ENCODE results near the gene WNT5B. TPM values are rescaled to one million over a fixed set of nuclear protein-coding genes. Genes with fewer than 3 reads are reported as not detected.

The WNT5B gene
- total and polyA plus RNA-seq, 2 donors (not counting 3 experiments of a cell fraction or from before 2014, with no cell fraction given): not detected

DNA sequence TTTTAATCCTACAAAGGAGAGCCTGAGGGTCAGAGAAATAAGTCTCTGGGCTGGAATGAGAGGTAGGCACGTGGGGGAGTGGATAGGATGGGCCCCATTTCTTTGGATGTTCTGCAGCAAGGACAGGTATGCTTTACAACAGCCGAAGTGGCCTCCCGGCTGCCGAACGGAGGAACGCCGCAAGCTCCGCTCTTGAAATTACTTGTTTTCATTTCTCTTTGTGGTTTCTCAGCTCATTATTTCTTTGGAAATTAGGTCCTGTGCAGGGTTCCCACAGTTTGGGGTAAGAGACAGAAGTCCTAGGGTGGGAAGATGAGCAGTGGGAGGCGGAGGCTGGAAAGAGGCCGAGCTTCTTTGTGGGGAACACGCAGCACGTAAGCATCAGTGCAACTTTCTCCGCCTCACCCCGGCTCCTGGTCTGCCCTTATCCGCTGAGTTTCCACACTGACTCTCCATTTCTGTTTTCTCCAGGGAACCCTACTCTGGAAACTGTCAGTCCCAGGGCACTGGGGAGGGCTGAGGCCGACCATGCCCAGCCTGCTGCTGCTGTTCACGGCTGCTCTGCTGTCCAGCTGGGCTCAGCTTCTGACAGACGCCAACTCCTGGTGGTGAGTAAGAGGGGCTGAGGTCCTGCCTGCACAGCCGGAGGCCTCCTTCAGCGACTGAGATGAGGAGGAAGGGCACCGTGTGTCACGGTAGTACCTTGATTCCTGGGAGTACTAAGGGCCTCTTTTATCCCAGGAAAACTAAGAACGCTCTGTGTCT lies 2.0 kb downstream of the WNT5B start:
- Histone ChIP-seq H3K27me3 (ENCODE audit: control insufficient read depth in 2 of 2, insufficient read depth in 2 of 2, low read length in 2 of 2) (peaks cover 48 to 57% of the 10 kb centered on the region in 2 experiments), H3K4me3 (replicated peaks in 1 of 3; ENCODE audit: insufficient read depth in 1 of 3, low read depth in 1 of 3, low read length in 3 of 3) (no peak overlapping the region), H2AFZ (ENCODE audit: low read depth, low read length) (no peak overlapping the region), H3K9ac (replicated peaks; ENCODE audit: extremely low read depth, insufficient read depth, low read length) (no peak overlapping the region), H3K79me2 (ENCODE audit: control insufficient read depth, insufficient read depth, low read length) (no peaks in the 10 kb centered on the region), H3K4me1 (ENCODE audit: control insufficient read depth, extremely low read depth, insufficient read depth, low read length) (peaks cover 5% of the 10 kb centered on the region), H3K9me3 (replicated peaks; ENCODE audit: control insufficient read depth, insufficient read depth, low read length) (no peaks in the 10 kb centered on the region), H3K27ac (ENCODE audit: insufficient read depth, low read depth, low read length) (no peak overlapping the region), H4K20me1 (replicated peaks; ENCODE audit: control insufficient read depth, extremely low read depth, insufficient read depth, low read length) (no peaks in the 10 kb centered on the region), H3K4me2 (ENCODE audit: insufficient read depth, low read length) (no peak overlapping the region), H3K9me1 (replicated peaks; ENCODE audit: control insufficient read depth, extremely low read depth, insufficient read depth, low read length) (no peaks in the 10 kb centered on the region), H3K36me3 (ENCODE audit: control insufficient read depth in 2 of 2, extremely low read depth in 1 of 2, insufficient read depth in 2 of 2, low read length in 2 of 2) (no peaks in the 10 kb centered on the region)
- CTCF ChIA-PET: interaction anchor here (0.8 to 6.2 kb wide), 6 partner anchors 18 to 513 kb away, joined by 3 to 185 read pairs (median 4); no protein-coding TSS in a partner anchor
- TF ChIP-seq, protein P1, sequence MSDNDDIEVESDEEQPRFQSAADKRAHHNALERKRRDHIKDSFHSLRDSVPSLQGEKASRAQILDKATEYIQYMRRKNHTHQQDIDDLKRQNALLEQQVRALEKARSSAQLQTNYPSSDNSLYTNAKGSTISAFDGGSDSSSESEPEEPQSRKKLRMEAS (IDR thresholded peaks at IDR 0.05; ENCODE audit: insufficient read depth, insufficient read length): no peak
- TF ChIP-seq MYC (IDR thresholded peaks at IDR 0.05; ENCODE audit: low read depth, low read length): no peak
- TF ChIP-seq JUN (IDR thresholded peaks at IDR 0.05; ENCODE audit: borderline replicate concordance, insufficient read depth, insufficient read length, low read depth): no peak
- TF ChIP-seq EZH2 (IDR thresholded peaks at IDR 0.05; ENCODE audit: borderline replicate concordance, low read depth, low read length, severe bottlenecking): no peak
- TF ChIP-seq GATA2 (IDR thresholded peaks at IDR 0.05; ENCODE audit: insufficient read depth, insufficient read length, low read depth, low read length): no peak
- TF ChIP-seq POLR2A (IDR thresholded peaks at IDR 0.05; ENCODE audit: low read depth, low read length): no peak
- TF ChIP-seq, protein P2, sequence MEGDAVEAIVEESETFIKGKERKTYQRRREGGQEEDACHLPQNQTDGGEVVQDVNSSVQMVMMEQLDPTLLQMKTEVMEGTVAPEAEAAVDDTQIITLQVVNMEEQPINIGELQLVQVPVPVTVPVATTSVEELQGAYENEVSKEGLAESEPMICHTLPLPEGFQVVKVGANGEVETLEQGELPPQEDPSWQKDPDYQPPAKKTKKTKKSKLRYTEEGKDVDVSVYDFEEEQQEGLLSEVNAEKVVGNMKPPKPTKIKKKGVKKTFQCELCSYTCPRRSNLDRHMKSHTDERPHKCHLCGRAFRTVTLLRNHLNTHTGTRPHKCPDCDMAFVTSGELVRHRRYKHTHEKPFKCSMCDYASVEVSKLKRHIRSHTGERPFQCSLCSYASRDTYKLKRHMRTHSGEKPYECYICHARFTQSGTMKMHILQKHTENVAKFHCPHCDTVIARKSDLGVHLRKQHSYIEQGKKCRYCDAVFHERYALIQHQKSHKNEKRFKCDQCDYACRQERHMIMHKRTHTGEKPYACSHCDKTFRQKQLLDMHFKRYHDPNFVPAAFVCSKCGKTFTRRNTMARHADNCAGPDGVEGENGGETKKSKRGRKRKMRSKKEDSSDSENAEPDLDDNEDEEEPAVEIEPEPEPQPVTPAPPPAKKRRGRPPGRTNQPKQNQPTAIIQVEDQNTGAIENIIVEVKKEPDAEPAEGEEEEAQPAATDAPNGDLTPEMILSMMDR (IDR thresholded peaks at IDR 0.05; ENCODE audit: extremely low read depth in 1 of 2, insufficient read depth in 1 of 2, low read depth in 1 of 2, low read length in 2 of 2): no peak
- TF ChIP-seq POLR2AphosphoS5 (IDR thresholded peaks at IDR 0.05; ENCODE audit: insufficient read depth, low read depth, low read length): no peak
- no peak for TF ChIP-seq FOS (IDR thresholded peaks at IDR 0.05; ENCODE audit: borderline replicate concordance, insufficient read depth, low read length)
- FAIRE-seq: no peak
- no peak for DNase-seq (ENCODE audit: low read depth, low spot score)
- BruUV-seq (replicated peaks): no TSS peak
- intact Hi-C loops (cut with micrococcal nuclease) (loop anchor here (5.0 kb wide), 1 partner anchor 951 kb away; no protein-coding TSS in a partner anchor), dilution Hi-C loops (cut with MboI; ENCODE audit: extremely low pct_ligation_motif_present, low sequenced_read_pairs) (loop anchor here (25.0 kb wide), 1 partner anchor 306 kb away; no protein-coding TSS in a partner anchor)
- POLR2A ChIA-PET: no interaction called here
